ENCODE data around the gene PRSS33. TPM values are rescaled to one million over a fixed set of nuclear protein-coding genes. Genes with fewer than 3 reads are reported as not detected.

The PRSS33 gene
- total and polyA plus RNA-seq, 9 of the 15 experiments (the other 6 are each of a cell fraction or from before 2014, with no cell fraction given), result not detected

DNA sequence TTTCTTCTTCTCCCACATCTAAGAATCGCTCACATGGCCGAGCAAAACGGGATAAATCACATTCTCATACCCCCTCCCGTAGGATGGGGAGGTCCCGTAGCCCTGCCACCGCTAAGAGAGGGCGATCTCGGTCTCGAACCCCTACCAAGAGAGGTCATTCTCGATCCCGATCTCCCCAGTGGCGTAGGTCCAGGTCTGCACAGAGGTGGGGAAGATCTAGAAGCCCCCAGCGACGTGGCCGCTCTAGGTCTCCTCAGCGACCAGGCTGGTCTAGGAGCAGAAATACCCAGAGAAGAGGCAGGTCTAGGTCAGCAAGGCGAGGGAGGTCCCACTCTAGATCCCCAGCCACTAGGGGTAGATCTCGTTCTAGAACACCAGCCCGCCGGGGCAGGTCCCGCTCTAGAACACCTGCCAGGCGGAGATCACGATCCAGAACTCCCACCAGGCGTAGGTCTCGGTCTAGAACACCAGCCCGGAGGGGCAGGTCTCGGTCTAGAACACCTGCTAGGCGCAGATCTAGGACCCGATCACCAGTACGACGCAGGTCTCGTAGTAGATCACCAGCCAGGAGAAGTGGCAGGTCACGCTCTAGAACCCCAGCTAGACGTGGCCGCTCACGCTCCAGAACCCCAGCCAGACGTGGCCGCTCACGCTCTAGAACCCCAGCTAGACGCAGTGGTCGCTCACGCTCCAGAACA is 25.3 kb downstream of the PRSS33 start (continued):
- TF ChIP-seq, protein P1, sequence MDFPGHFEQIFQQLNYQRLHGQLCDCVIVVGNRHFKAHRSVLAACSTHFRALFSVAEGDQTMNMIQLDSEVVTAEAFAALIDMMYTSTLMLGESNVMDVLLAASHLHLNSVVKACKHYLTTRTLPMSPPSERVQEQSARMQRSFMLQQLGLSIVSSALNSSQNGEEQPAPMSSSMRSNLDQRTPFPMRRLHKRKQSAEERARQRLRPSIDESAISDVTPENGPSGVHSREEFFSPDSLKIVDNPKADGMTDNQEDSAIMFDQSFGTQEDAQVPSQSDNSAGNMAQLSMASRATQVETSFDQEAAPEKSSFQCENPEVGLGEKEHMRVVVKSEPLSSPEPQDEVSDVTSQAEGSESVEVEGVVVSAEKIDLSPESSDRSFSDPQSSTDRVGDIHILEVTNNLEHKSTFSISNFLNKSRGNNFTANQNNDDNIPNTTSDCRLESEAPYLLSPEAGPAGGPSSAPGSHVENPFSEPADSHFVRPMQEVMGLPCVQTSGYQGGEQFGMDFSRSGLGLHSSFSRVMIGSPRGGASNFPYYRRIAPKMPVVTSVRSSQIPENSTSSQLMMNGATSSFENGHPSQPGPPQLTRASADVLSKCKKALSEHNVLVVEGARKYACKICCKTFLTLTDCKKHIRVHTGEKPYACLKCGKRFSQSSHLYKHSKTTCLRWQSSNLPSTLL (IDR thresholded peaks at IDR 0.05), result no peak
- TF ChIP-seq GATA2 (CRISPR knock-in tag; IDR thresholded peaks at IDR 0.05), result no peak
- TF ChIP-seq, protein P2, sequence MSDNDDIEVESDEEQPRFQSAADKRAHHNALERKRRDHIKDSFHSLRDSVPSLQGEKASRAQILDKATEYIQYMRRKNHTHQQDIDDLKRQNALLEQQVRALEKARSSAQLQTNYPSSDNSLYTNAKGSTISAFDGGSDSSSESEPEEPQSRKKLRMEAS (CRISPR knock-in tag; IDR thresholded peaks at IDR 0.05), result no peak

DNA sequence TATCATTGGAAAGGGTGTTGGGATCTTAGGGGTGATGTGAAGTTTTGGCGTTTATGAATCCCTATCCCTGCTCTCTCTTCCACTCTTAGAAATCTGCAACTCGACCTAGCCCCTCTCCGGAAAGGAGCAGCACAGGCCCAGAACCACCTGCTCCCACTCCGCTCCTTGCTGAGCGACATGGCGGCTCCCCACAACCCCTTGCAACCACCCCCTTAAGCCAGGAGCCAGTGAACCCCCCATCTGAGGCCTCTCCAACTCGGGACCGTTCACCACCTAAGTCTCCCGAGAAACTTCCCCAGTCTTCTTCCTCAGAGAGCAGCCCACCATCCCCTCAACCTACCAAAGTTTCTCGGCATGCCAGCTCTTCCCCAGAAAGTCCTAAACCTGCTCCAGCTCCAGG is 25.9 kb downstream of the PRSS33 start:
- FAIRE-seq, result no peak
- H4K20me1 ChIP-seq (replicated peaks; ENCODE audit: control insufficient read depth, insufficient read depth, low read length), result peaks cover 3% of the 10 kb centered on the region; the same call in 1 of the 2 replicates
- peaks cover 20% of the 10 kb centered on the region for H3K9me3 ChIP-seq (replicated peaks; ENCODE audit: control insufficient read depth, insufficient read depth, low read depth, low read length)
- no peak overlapping the region for H3K4me2 ChIP-seq (ENCODE audit: insufficient read depth, low read length)
- ATAC-seq, result no peak
- H3K27ac ChIP-seq (ENCODE audit: extremely low read depth, low read depth, low read length), result no peak overlapping the region
- 98% methylated on average over 10 of the region's 10 CpGs for WGBS (ENCODE audit: insufficient coverage, low coverage, missing lambda C conversion rate)
- peaks cover 100% of the 10 kb centered on the region for H3K36me3 ChIP-seq (ENCODE audit: control insufficient read depth, insufficient read depth, low read length)
- POLR2A ChIA-PET, result interaction anchor here (0.7 kb wide), 1 partner anchor 9 kb away, joined by 4 read pairs; the partner anchor contains the start of gene SRRM2
- no peak overlapping the region for H3K9ac ChIP-seq (ENCODE audit: insufficient read depth in 1 of 2, low read depth in 2 of 2, low read length in 2 of 2)
- peaks cover 0 to 5% of the 10 kb centered on the region in 2 experiments; a peak in 1 of 5 replicates for H3K4me1 ChIP-seq (replicated peaks in 1 of 2; ENCODE audit: control insufficient read depth in 2 of 2, insufficient read depth in 2 of 2, low read length in 2 of 2)
- H3K4me3 ChIP-seq, result no peak overlapping the region
- in situ Hi-C loops (cut with MboI) (no loop called here), intact Hi-C loops (cut with micrococcal nuclease) (no loop called here)
- no peak overlapping the region for H2AFZ ChIP-seq (ENCODE audit: low read depth, low read length)
- peaks cover 99% of the 10 kb centered on the region for H3K79me2 ChIP-seq (ENCODE audit: control insufficient read depth, insufficient read depth, low read length)
- no peak for DNase-seq (ENCODE audit: extremely low read depth in 1 of 4, low spot score in 3 of 4)
- no peaks in the 10 kb centered on the region for H3K9me1 ChIP-seq (ENCODE audit: control insufficient read depth, insufficient read depth, low read length)
- no peaks in the 10 kb centered on the region for H3K27me3 ChIP-seq (ENCODE audit: control insufficient read depth in 2 of 2, insufficient read depth in 2 of 2, low read length in 2 of 2)
- no TSS peak for BruUV-seq (replicated peaks)
- CTCF ChIA-PET (ENCODE audit: low intra/inter-chr PET ratio), result no interaction called here
- TF ChIP-seq, protein P3, sequence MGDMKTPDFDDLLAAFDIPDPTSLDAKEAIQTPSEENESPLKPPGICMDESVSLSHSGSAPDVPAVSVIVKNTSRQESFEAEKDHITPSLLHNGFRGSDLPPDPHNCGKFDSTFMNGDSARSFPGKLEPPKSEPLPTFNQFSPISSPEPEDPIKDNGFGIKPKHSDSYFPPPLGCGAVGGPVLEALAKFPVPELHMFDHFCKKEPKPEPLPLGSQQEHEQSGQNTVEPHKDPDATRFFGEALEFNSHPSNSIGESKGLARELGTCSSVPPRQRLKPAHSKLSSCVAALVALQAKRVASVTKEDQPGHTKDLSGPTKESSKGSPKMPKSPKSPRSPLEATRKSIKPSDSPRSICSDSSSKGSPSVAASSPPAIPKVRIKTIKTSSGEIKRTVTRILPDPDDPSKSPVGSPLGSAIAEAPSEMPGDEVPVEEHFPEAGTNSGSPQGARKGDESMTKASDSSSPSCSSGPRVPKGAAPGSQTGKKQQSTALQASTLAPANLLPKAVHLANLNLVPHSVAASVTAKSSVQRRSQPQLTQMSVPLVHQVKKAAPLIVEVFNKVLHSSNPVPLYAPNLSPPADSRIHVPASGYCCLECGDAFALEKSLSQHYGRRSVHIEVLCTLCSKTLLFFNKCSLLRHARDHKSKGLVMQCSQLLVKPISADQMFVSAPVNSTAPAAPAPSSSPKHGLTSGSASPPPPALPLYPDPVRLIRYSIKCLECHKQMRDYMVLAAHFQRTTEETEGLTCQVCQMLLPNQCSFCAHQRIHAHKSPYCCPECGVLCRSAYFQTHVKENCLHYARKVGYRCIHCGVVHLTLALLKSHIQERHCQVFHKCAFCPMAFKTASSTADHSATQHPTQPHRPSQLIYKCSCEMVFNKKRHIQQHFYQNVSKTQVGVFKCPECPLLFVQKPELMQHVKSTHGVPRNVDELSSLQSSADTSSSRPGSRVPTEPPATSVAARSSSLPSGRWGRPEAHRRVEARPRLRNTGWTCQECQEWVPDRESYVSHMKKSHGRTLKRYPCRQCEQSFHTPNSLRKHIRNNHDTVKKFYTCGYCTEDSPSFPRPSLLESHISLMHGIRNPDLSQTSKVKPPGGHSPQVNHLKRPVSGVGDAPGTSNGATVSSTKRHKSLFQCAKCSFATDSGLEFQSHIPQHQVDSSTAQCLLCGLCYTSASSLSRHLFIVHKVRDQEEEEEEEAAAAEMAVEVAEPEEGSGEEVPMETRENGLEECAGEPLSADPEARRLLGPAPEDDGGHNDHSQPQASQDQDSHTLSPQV (IDR thresholded peaks at IDR 0.05), result no peak
- TF ChIP-seq MEF2A (IDR thresholded peaks at IDR 0.05; ENCODE audit: control insufficient read depth, low read depth, low read length) (no peak), YBX1 (IDR thresholded peaks at IDR 0.05) (no peak), ESRRB (CRISPR knock-in tag; IDR thresholded peaks at IDR 0.05; ENCODE audit: borderline replicate concordance) (no peak), ATF1 (CRISPR knock-in tag; IDR thresholded peaks at IDR 0.05) (no peak), ATF1 (tag; IDR thresholded peaks at IDR 0.05) (no peak), PCBP2 (IDR thresholded peaks at IDR 0.05; ENCODE audit: low read depth, low read length, poor library complexity, severe bottlenecking) (no peak), PHB (CRISPR knock-in tag; IDR thresholded peaks at IDR 0.05) (no peak), KDM1A (IDR thresholded peaks at IDR 0.05) (no peak), MCM5 (IDR thresholded peaks at IDR 0.05; ENCODE audit: low read depth) (no peak), ZNF551 (CRISPR knock-in tag; IDR thresholded peaks at IDR 0.05) (no peak), ZNF830 (CRISPR knock-in tag; IDR thresholded peaks at IDR 0.05) (no peak), SNIP1 (IDR thresholded peaks at IDR 0.05; ENCODE audit: low read depth) (no peak)

All from K562 (cell line).